ENCODE data around the gene NATD1. TPM values are rescaled to one million over a fixed set of nuclear protein-coding genes. Genes with fewer than 3 reads are reported as not detected.

Gene NATD1
- total RNA-seq (2022; extraction: Qiagen RNA extraction) = 2.5 to 4.0 TPM (median 3.3 TPM) in 5 replicates

GRCh38 chr17:21252796-21253645 is at the start of gene NATD1:
Gene NATD1, minus strand, starts transcription at chr17:21253410. Its CDS starts 146 bp downstream, at chr17:21253264.

GRCh38 chr17:21284319-21285163 is 31.3 kb upstream of the NATD1 start, which contains the start of gene MAP2K3:
Gene MAP2K3, plus strand, starts transcription at chr17:21284711. Its CDS starts 210 bp downstream, at chr17:21284921.

GRCh38 chr17:21214015-21214776 is 39.0 kb downstream of the NATD1 start, which contains the start of gene TMEM11:
Gene TMEM11, minus strand, starts transcription at chr17:21214161. Its CDS starts 9 bp downstream, at chr17:21214152.

Other genes with a start within 250 kb of the NATD1 start
- 117 to 133 TPM (median 121 TPM) in 5 replicates for gene USP22, start 210.4 kb downstream of the NATD1 start, total RNA-seq (2022; extraction: Qiagen RNA extraction)
- 16.9 to 26.6 TPM (median 19.8 TPM) in 5 replicates for gene DHRS7B, start 126.4 kb downstream of the NATD1 start, total RNA-seq (2022; extraction: Qiagen RNA extraction)
- 57.6 to 72.9 TPM (median 66.4 TPM) in 5 replicates for gene TMEM11, start 39.2 kb downstream of the NATD1 start, total RNA-seq (2022; extraction: Qiagen RNA extraction)
- gene MAP2K3, start 31.3 kb upstream of the NATD1 start, total RNA-seq (2022; extraction: Qiagen RNA extraction) = 91.5 to 136 TPM (median 103 TPM) in 5 replicates
- 0.93 to 1.7 TPM (median 1.5 TPM) in 5 replicates for gene KCNJ12, start 122.9 kb upstream of the NATD1 start, total RNA-seq (2022; extraction: Qiagen RNA extraction)